GM12801 (cell line): ENCODE results near the gene SCRN2.

ENCODE experiments used
- CTCF ChIP-seq: IDR thresholded peaks from one replicate; pipeline ENCODE4 v1.5.1; 2011; ENCODE audit warnings: control low read depth; ENCODE audit not compliant: insufficient read length; ENCODE audit errors: extremely low read depth

SCRN2 gene

GRCh38 chr17:47821424-47822391, 19.4 kb downstream of the SCRN2 start, which contains the start of gene OSBPL7:
Gene OSBPL7 (minus strand): TSS chr17:47821794. CDS start chr17:47820278, 1,516 bp downstream.
- TF ChIP-seq CTCF: no peak

- no peak for TF ChIP-seq CTCF
Measured at GRCh38 chr17:47821031-47821423, 20.0 kb downstream of the SCRN2 start.

- TF ChIP-seq CTCF: no peak
Measured at GRCh38 chr17:47820033-47820789, 20.9 kb downstream of the SCRN2 start.

- no peak for TF ChIP-seq CTCF
Measured at GRCh38 chr17:47819475-47819874, 21.6 kb downstream of the SCRN2 start.

GRCh38 chr17:47818002-47818695, 22.9 kb downstream of the SCRN2 start:
- no peak for TF ChIP-seq CTCF

GRCh38 chr17:47816947-47817346, 24.1 kb downstream of the SCRN2 start:
- no peak for TF ChIP-seq CTCF
